Retinal pigment epithelial cell (primary cell): Measurements from ENCODE around the gene NDOR1.

Experiments
- DNase-seq: peaks from one replicate; pipeline ENCODE4 v3.0.0-alpha.2; 2010; ENCODE audit warnings: low read depth
- H3K4me3 ChIP-seq: 2 replicates; pipeline ENCODE4 v1.5.1; 2011; ENCODE audit warnings: mild to moderate bottlenecking, low read length, control low read depth, moderate library complexity
- TF ChIP-seq, protein P1 (sequence below): conservative IDR thresholded peaks from 2 replicates; pipeline ENCODE4 v1.5.1; 2011; ENCODE audit warnings: low read depth, low read length, control low read depth, inconsistent platforms

Gene NDOR1

DNA sequence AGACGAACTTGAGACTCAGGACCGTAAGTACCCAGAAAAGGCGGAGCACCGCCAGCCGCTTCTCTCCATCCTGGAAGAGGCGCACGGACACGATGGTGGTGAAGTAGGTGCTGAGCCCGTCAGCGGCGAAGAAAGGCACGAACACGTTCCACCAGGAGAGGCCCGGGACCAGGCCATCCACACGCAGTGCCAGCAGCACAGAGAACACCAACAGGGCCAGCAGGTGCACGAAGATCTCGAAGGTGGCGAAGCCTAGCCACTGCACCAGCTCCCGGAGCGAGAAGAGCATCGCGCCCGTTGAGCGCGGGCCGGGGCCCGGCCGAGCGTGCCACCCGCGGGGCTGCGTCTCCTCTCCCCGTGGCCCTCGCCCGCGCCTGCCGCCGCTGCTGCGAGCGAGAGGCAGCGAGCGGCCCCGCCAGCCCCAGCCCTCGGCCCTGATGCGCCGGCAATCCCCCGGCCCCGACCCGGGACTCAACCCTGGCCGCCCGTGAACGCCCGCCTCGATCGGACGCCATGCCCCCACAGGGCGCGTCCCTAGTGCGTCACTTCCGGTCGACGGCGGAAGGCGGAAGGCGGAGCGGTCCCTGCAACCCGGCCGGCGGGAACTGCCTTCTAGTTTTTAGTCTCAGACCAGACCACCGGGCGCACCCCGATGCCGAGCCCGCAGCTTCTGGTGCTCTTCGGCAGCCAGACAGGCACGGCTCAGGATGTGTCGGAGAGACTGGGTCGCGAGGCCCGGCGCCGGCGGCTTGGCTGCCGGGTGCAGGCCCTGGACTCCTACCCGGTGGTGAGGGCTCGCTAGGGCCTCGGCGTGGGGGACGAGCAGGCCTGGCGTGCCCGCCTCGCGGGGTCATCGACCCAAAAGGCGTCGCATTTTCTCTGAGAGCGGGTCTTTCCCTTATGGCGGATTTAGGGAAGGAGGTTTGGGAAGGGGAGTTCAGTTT lies at the start of gene NDOR1, which contains the start of gene TMEM203:
TSS of gene NDOR1 (plus strand) at position 575 of the 944 bp plus-strand sequence. CDS start at position 653, 78 bp downstream.
TSS of gene TMEM203 (minus strand) at position 523 of the 944 bp plus-strand sequence. CDS start at position 289, 234 bp downstream.
- no peak for DNase-seq
- TF ChIP-seq, protein P1, sequence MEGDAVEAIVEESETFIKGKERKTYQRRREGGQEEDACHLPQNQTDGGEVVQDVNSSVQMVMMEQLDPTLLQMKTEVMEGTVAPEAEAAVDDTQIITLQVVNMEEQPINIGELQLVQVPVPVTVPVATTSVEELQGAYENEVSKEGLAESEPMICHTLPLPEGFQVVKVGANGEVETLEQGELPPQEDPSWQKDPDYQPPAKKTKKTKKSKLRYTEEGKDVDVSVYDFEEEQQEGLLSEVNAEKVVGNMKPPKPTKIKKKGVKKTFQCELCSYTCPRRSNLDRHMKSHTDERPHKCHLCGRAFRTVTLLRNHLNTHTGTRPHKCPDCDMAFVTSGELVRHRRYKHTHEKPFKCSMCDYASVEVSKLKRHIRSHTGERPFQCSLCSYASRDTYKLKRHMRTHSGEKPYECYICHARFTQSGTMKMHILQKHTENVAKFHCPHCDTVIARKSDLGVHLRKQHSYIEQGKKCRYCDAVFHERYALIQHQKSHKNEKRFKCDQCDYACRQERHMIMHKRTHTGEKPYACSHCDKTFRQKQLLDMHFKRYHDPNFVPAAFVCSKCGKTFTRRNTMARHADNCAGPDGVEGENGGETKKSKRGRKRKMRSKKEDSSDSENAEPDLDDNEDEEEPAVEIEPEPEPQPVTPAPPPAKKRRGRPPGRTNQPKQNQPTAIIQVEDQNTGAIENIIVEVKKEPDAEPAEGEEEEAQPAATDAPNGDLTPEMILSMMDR, result no peak
- H3K4me3 ChIP-seq, result peak within 1 kb of the TSS; percentile 86

DNA sequence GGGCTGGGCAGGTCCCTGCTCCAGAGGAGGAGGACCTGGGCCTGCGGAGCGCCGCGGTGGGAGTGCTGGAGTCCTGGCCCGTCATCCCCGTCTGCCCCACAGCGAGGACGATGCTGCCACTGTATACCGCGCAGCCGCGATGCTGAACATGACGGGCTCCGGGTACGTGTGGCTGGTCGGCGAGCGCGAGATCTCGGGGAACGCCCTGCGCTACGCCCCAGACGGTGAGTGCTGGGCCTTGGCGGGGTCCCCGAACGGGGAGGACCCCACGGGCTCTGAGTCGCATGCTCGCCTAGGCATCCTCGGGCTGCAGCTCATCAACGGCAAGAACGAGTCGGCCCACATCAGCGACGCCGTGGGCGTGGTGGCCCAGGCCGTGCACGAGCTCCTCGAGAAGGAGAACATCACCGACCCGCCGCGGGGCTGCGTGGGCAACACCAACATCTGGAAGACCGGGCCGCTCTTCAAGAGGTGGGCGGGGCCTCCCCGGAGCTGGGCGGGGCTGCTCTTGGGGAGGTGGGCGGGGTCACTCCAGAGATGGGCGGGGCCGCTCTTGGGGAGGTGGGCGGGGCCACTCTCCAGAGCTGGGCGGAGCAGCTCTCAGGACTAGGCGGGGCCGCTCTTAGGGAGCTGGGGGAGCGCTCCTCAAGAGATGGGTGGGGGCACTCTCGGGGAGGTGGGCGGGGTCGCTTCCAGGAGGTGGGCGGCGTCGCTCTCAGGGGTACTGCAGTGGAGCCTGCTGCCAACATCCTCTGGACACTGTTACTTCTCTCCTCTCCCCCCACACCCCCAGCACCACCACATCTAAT lies 48.7 kb upstream of the NDOR1 start:
- peak overlapping the region; percentile 32 for H3K4me3 ChIP-seq
- DNase-seq, result no peak
- TF ChIP-seq, protein P1, result no peak

DNA sequence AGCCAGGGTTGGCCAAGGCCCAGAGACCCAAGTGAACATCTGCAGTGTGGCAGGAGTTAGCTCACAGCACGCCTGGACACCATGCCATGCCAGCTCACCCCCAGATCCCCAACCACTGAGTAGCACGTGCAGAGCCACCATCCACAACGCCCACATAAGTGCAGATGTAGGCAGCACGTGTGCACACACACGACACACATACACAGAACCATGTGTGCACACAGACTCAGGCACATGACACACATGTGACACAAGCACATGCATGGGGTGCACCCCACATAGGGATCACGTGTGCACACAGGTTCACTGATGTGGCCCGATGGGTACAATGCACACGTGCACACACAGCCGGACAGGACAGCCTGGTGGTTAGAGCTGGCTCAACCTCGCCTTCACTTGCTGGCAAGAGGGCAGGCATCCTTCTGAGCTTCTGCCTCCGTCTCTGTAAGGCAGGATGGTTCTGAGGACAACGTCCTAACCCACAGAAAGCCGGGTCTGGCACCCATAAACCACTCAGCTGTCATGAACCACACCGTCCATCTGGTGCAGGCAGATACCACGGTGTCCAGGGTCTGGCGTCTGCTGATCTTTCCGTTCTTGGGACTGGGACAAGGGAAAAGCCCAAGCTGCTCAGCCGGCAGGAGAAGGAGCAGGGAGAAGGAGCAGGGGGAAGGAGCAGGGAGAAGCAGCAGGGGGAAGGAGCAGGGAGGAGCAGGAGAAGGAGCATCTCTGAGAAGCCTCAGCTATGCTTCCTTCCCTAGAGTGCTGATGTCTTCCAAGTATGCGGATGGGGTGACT lies 47.7 kb upstream of the NDOR1 start:
- TF ChIP-seq, protein P1, result no peak
- no peak overlapping the region for H3K4me3 ChIP-seq
- no peak for DNase-seq

DNA sequence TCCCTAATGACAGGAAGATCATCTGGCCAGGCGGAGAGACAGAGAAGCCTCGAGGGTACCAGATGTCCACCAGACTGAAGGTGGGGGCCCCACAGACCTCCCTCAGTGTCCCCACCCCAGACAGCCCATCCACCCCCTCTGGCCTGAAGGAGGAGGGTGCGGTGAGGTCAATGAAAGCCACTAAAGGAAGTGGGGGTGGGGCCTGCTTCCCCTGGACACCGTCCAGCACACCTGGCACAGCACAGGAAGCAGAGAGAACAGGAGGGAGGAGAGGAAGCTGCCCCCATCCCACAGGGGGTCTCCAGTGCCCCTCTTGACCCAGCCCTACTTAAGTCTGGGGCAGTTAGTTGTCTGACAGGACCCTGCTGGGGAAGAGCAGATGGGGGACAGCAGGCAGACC lies 46.9 kb upstream of the NDOR1 start:
- H3K4me3 ChIP-seq, result no peak overlapping the region
- TF ChIP-seq, protein P1, result no peak
- no peak for DNase-seq

DNA sequence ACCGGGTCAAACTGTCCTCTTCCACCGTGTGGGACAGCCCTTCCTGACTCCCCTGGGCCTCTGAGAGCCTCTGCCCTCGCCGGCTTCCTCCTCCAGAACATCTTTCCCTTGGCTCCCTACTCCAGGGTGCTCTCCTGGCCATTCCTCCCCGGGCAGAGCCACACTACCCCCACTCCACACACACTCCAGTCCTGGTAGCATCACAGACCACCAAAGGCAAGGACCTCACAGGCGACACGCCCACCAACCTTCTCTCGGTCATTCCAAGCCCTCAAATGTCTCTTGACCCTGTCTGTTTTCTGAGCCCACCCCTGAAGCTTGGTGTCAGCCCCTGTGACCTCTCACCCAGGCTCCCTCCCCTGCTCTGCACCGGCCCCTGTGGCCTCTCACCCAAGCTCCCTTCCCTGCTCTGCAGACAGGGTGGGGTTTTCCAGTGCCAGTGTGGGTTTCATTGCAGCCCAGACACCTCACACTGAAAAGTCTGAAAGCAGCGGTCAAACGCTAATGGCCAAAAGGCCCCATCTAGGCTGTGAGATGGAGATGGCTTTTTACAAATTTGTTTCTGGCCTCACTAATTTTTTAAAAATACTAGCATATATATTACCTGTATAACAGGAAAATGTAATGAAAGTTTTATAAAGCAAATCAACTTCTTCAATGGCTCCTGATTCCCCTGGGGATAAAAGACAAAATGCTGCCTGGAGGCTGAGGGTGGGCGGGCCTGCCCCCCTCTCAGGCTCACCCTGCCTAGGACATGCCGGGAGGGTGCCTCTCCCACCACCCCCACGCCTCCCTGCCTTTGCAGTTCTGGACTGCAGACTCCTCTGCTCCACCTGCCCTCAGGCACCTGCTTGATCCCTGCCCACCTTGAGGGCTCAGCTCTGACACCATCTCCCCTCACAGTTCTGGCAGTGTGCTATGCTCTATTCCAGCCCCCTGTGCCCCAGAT lies 46.1 kb upstream of the NDOR1 start:
- no peak overlapping the region for H3K4me3 ChIP-seq
- DNase-seq, result no peak
- TF ChIP-seq, protein P1, result no peak

DNA sequence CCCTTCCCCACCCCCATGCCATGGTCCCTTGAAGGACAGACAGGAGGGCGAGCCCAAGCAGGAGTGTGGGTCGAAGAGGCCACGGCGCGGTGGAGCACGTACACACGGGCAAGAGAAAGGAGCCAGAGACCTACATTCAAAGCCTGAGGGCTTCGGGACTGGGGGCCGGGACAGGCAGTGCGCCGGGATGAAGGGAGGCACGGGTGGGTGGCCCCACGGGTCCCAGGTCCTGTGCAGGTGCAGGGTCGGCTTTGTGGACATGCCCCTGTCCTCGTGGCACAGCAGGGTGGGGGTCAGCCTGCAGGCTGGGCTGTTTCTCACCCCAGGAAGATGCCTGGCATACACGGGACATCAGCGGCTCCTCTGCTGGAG lies 45.5 kb upstream of the NDOR1 start:
- no peak overlapping the region for H3K4me3 ChIP-seq
- no peak for DNase-seq
- TF ChIP-seq, protein P1, result no peak
